Stimulated activated CD8-positive, alpha-beta memory T cell treated with anti-CD3 and anti-CD28 coated beads, Interleukin-12 subunit alpha, Interleukin-12 subunit beta, amount 100 ng/mL, for 1 hour (primary cell): Measurements from ENCODE around the gene CHRNA4.

Source experiments
- DNase-seq: peaks from one replicate; pipeline ENCODE4 v3.0.0-alpha.2; 2020; ENCODE audit warnings: low read depth

CHRNA4 gene

GRCh38 chr20:63360850-63361518 lies at the start of gene CHRNA4:
TSS of gene CHRNA4 (minus strand) at chr20:63361349. CDS start at chr20:63361165, 184 bp downstream.
- DNase-seq: no peak

- no peak for DNase-seq
These were observed 48.8 kb upstream of the CHRNA4 start for GRCh38 chr20:63409834-63410435.

GRCh38 chr20:63409066-63409833 lies 48.1 kb upstream of the CHRNA4 start:
- DNase-seq: no peak

DNA sequence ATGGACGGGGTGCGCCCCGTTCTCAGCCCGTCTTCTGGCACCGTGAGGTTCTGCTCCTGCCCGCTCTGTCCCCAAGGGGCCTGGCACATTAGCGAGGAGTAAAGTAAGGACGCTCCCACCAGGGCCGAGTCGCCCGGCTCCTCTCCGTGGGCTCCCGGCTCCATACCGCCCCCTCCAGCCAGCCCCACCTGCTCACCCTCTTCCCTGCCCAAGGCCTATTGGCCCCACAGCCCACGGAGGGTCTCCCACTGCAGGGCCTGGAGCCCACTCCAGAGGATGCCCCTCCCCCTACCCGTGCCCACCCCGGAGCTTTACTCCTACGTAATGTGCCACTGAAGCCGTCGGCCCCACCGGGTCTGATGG lies 47.5 kb upstream of the CHRNA4 start:
- no peak for DNase-seq

- no peak for DNase-seq
These were observed 47.0 kb upstream of the CHRNA4 start for GRCh38 chr20:63407928-63408683.

GRCh38 chr20:63406617-63407245 lies 45.6 kb upstream of the CHRNA4 start:
- DNase-seq: no peak

GRCh38 chr20:63406011-63406410 lies 44.9 kb upstream of the CHRNA4 start:
- no peak for DNase-seq

DNA sequence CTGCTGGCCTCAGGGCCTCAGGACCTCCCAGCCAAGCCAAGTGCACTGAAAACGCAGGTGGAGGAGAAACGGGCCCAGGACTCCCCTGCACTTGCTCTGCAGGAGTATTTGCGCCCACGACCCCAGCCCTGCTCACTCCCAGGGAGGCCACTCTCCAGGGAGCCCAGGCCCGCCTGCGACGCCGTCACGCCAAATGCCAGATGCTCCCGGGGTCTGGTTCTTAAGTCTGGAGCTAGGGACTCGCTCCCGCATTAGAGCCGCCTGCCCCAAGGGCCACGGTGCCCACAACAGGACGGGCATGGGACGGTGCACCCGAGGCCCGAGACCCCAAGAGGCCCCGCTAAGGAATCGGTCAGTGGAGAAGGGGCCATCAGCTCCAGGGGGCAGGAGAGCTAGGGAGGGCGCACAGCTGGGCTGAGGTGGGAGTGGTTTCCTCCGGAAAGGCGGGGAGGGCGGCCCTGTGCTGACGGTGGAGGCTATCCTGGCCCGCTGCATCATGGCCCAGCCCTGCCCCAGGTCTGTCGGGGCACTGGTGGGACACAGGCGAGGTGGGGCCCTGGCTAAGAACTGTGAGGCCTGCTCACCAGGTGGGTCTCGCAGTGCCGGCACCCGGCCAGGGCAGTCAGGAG lies 44.1 kb upstream of the CHRNA4 start:
- DNase-seq: no peak

DNA sequence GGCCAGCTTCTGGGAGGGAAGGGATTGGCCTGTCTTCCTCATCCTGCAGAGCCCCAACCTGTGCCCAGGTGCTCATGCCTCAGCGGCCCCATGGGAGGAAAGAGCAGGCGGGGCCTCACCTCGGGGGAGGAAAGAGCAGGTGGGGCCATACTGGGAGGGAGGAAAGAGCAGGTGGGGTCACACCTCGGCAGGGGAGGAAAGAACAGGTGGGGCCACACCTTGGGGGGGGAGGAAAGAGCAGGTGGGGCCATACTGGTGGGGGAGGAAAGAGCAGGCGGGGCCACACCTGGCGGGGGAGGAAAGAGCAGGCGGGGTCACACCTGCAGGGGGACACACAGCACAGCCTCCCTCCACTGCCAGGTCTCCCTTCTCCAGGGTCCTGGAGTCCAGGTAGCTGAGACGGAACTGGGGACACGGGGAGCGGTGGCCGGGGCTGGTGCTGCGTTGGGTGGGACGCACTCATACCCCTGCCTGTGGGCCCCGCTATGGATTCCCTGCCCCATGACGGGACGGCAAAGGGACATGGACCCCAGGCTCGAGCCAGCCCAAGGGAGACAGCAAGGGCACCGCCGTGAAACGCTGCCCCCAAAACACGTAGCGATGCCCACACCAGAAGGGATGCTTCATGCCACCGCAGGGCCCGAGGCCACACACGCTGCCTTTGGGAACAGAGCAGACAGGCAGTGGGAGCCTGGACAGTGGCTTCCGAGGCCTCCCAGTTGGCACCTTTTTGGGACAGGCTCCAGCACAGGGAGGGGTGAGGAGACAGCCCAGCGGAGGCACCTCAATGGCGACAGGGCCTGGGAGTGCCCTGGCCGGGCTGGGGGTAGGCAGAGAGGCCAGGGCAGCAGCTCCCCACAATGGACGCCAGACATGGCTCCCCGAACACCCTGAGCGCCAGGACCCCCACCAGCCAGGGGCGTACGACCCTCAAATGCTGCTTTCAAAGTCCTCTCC lies 43.3 kb upstream of the CHRNA4 start:
- DNase-seq: no peak

- no peak for DNase-seq
These were observed 42.4 kb upstream of the CHRNA4 start for GRCh38 chr20:63403403-63404105.

GRCh38 chr20:63402860-63403220 lies 41.7 kb upstream of the CHRNA4 start:
- no peak for DNase-seq

DNA sequence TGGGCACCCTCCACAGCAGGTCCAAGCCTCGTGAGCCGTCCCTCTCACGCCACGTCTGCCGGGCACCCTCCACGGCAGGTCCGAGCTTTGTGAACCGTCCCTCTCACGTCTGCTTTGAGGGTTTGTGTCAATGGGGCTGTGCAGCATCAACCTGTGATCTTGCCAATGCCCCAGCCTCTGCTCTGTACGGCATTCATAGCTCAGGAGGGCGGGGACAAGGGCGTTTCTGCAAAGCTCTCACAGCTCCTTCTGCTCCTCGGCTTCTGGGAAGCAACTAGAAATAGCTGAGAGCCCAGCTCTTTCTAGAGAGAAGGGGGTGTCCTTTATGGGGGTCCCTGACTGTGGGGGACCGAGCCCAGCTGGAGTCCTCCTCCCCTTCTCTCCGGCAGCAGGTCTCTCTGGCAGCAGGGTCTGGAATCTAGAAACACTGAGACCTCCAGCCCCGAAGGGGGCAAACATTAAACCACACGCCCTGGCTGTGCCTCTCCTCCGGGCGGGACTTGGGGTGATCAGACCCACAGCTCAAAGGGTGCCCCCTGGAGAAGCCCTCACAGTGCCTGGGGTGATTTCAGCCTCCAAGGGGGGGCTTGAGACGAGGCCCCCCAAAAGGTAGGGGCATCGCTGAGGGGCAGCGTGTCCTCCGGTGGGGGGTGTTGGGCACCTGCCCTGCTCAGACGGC lies 41.2 kb upstream of the CHRNA4 start:
- no peak for DNase-seq

DNA sequence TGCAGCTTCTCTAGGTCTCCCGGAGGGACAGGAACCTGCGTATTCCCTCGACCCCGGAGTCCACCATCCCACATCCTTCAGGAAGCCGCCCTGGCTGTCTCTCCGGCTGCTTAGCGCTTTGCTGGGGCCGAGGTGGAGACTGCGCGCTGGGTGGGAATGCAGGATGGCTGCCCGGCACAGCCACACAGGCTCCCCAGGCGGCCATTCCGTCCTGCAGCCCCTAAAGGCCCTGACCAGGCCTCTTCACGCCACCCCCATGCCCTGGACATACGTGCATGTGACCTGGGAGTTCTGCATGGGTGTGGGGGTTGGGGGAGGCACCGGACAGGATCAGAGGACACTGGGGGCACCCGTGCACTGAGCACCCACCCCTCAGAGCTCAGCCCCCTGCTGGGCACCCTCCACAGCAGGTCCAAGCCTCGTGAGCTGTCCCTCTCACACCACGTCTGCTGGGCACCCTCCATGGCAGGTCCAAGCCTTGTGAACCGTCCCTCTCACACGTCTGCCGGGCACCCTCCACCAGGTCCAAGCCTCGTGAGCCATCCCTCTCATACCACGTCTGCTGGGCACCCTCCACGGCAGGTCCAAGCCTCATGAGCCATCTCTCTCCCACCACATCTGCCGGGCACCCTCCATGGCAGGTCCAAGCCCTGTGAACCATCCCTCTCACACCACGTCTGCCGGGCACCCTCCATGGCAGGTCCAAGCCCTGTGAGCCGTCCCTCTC lies 40.4 kb upstream of the CHRNA4 start:
- no peak for DNase-seq

- no peak for DNase-seq
These were observed 39.5 kb upstream of the CHRNA4 start for GRCh38 chr20:63400486-63401210.

GRCh38 chr20:63399596-63400375 lies 38.6 kb upstream of the CHRNA4 start:
- no peak for DNase-seq

- DNase-seq: no peak
These were observed 37.8 kb upstream of the CHRNA4 start for GRCh38 chr20:63398744-63399514.
